ENCODE data around the gene KRTAP9-6.

Gene KRTAP9-6

DNA sequence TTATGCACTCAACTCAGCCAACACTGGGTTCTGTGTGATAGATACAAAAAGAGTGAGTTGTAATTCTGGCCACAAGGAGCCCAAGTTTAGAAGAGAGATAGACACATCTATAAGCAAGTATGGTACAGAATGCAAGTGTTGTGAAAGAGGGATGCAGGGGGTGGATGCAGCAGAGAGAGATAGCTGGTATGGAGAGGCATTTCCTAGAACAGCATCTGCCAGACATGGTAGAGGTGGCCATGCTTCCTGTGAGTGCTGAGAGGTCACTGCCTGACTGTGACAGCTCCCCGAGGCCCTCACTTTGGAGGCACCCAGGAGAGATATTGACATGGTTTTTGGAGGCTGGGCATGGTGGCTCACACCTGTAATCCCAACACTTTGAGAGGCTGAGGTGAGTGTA, 45.9 kb downstream of the KRTAP9-6 start:
- Histone ChIP-seq H3K4me3 (ENCODE audit: severe bottlenecking) (no peak overlapping the region), H3K27ac (ENCODE audit: poor library complexity, severe bottlenecking) (no peak overlapping the region), H3K36me3 (ENCODE audit: low read depth) (no peaks in the 10 kb centered on the region), H3K9me3 (ENCODE audit: severe bottlenecking) (no peaks in the 10 kb centered on the region), H3K4me1 (ENCODE audit: insufficient read depth, poor library complexity, severe bottlenecking) (no peaks in the 10 kb centered on the region), H3K27me3 (ENCODE audit: insufficient read depth, poor library complexity, severe bottlenecking) (no peaks in the 10 kb centered on the region)
- ATAC-seq (ENCODE audit: low read depth) (no peak), DNase-seq (ENCODE audit: low spot score) (no peak)
- TF ChIP-seq, protein P1, sequence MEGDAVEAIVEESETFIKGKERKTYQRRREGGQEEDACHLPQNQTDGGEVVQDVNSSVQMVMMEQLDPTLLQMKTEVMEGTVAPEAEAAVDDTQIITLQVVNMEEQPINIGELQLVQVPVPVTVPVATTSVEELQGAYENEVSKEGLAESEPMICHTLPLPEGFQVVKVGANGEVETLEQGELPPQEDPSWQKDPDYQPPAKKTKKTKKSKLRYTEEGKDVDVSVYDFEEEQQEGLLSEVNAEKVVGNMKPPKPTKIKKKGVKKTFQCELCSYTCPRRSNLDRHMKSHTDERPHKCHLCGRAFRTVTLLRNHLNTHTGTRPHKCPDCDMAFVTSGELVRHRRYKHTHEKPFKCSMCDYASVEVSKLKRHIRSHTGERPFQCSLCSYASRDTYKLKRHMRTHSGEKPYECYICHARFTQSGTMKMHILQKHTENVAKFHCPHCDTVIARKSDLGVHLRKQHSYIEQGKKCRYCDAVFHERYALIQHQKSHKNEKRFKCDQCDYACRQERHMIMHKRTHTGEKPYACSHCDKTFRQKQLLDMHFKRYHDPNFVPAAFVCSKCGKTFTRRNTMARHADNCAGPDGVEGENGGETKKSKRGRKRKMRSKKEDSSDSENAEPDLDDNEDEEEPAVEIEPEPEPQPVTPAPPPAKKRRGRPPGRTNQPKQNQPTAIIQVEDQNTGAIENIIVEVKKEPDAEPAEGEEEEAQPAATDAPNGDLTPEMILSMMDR (IDR thresholded peaks at IDR 0.05; ENCODE audit: poor library complexity, severe bottlenecking): no peak

DNA sequence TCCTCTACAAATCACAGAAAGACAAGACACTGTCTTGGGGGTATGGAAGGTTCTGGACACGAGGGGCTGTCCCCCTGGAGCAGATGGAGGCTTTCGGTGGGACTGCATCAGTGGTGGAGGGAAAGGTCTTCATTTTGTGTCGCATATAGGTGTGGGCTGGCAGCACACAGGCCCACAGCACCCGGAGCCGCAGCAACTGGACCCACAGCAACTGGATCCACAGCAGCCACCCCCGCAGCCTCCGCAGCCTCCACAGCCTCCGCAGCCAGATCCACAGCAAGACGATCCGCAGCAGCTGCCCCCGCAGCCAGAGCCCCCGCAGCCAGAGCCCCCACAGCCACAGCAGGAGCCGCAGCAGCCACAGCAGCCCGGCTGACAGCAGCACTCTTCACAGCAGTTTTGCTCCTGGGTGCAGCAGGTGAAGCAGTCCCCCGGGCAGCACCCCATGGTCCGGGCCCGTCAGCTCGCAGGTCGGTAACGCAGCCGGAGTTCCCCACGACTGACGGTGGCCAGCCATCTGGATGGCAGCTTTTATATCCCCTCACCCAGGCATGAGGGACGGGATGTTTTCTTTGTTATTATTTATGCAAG, 50.1 kb downstream of the KRTAP9-6 start, which contains the start of gene KRTAP17-1:
Gene KRTAP17-1, minus strand, starts transcription at position 507 of the 591 bp plus-strand sequence. Its CDS starts 60 bp downstream, at position 447.
- Histone ChIP-seq H3K27me3 (ENCODE audit: insufficient read depth, poor library complexity, severe bottlenecking) (no peaks in the 10 kb centered on the region), H3K4me3 (ENCODE audit: severe bottlenecking) (no peak within 1 kb of the TSS), H3K9me3 (ENCODE audit: severe bottlenecking) (peaks cover 6% of the 10 kb centered on the region), H3K36me3 (ENCODE audit: low read depth) (no peaks in the 10 kb centered on the region), H3K27ac (ENCODE audit: poor library complexity, severe bottlenecking) (no peak within 1 kb of the TSS), H3K4me1 (ENCODE audit: insufficient read depth, poor library complexity, severe bottlenecking) (peaks cover 4% of the 10 kb centered on the region)
- DNase-seq (ENCODE audit: low spot score): no peak
- TF ChIP-seq, protein P1 (IDR thresholded peaks at IDR 0.05; ENCODE audit: poor library complexity, severe bottlenecking): no peak
- no peak for ATAC-seq (ENCODE audit: low read depth)
